ENCODE measurements around the gene ABCA5. TPM values are rescaled to one million over a fixed set of nuclear protein-coding genes. Genes with fewer than 3 reads are reported as not detected.
A peak's percentile ranks its signal among the peaks of the same experiment; 100 is the strongest.

The ABCA5 gene
- 44.3 TPM for total RNA-seq (ENCODE audit: insufficient read depth, low replicate concordance)

- DNase-seq (ENCODE audit: low spot score): peak; percentile 91
Measured at GRCh38 chr17:69327060-69327831, at the start of gene ABCA5. ABCA5 (minus strand) TSS chr17:69327133; CDS start chr17:69314415, 12,718 bp downstream.

GRCh38 chr17:69375229-69375628 lies 48.3 kb upstream of the ABCA5 start:
- DNase-seq (ENCODE audit: low spot score): no peak

- no peak for DNase-seq (ENCODE audit: low spot score)
Measured at GRCh38 chr17:69373069-69373468, 46.1 kb upstream of the ABCA5 start.

- DNase-seq (ENCODE audit: low spot score): no peak
Measured at GRCh38 chr17:69367298-69367697, 40.4 kb upstream of the ABCA5 start.

GRCh38 chr17:69363488-69364210 lies 36.7 kb upstream of the ABCA5 start:
- DNase-seq (ENCODE audit: low spot score): no peak

- no peak for DNase-seq (ENCODE audit: low spot score)
Measured at GRCh38 chr17:69361156-69361555, 34.2 kb upstream of the ABCA5 start.

GRCh38 chr17:69358688-69359596 lies 32.0 kb upstream of the ABCA5 start:
- DNase-seq (ENCODE audit: low spot score): no peak

GRCh38 chr17:69357701-69358100 lies 30.8 kb upstream of the ABCA5 start:
- no peak for DNase-seq (ENCODE audit: low spot score)

GRCh38 chr17:69356625-69357024 lies 29.7 kb upstream of the ABCA5 start:
- no peak for DNase-seq (ENCODE audit: low spot score)

GRCh38 chr17:69350911-69351310 lies 24.0 kb upstream of the ABCA5 start:
- no peak for DNase-seq (ENCODE audit: low spot score)

GRCh38 chr17:69348429-69348828 lies 21.5 kb upstream of the ABCA5 start:
- no peak for DNase-seq (ENCODE audit: low spot score)

- DNase-seq (ENCODE audit: low spot score): no peak
Measured at GRCh38 chr17:69346766-69347165, 19.8 kb upstream of the ABCA5 start.

- DNase-seq (ENCODE audit: low spot score): no peak
Measured at GRCh38 chr17:69344939-69345338, 18.0 kb upstream of the ABCA5 start.

- no peak for DNase-seq (ENCODE audit: low spot score)
Measured at GRCh38 chr17:69342896-69343644, 16.1 kb upstream of the ABCA5 start.

GRCh38 chr17:69339937-69340336 lies 13.0 kb upstream of the ABCA5 start:
- DNase-seq (ENCODE audit: low spot score): peak; percentile 28

- DNase-seq (ENCODE audit: low spot score): no peak
Measured at GRCh38 chr17:69336996-69337395, 10.1 kb upstream of the ABCA5 start.

- DNase-seq (ENCODE audit: low spot score): no peak
Measured at GRCh38 chr17:69336580-69336979, 9.6 kb upstream of the ABCA5 start.

GRCh38 chr17:69335058-69335457 lies 8.1 kb upstream of the ABCA5 start:
- peak; percentile 41 for DNase-seq (ENCODE audit: low spot score)

- no peak for DNase-seq (ENCODE audit: low spot score)
Measured at GRCh38 chr17:69333561-69333960, 6.6 kb upstream of the ABCA5 start.

- no peak for DNase-seq (ENCODE audit: low spot score)
Measured at GRCh38 chr17:69331756-69332155, 4.8 kb upstream of the ABCA5 start.

GRCh38 chr17:69326377-69327059 lies 415 bp downstream of the ABCA5 start:
- DNase-seq (ENCODE audit: low spot score): peak; percentile 28
